PC-9 (cell line): Measurements from ENCODE around the gene DIAPH3.

Experiments used
- EZH2 ChIP-seq: fragments of 200-600 bp; sonication (generic); IDR thresholded peaks from 2 replicates; pipeline ENCODE4 v1.8.0; 2017; ENCODE audit warnings: antibody characterized with exemption, low read depth
- TF ChIP-seq, protein P1 (sequence below): fragments of 200-600 bp; sonication (generic); conservative IDR thresholded peaks from 2 replicates; pipeline ENCODE4 v1.6.1; 2017; ENCODE audit warnings: mixed run types, antibody characterized with exemption, mild to moderate bottlenecking, moderate library complexity

DNA sequence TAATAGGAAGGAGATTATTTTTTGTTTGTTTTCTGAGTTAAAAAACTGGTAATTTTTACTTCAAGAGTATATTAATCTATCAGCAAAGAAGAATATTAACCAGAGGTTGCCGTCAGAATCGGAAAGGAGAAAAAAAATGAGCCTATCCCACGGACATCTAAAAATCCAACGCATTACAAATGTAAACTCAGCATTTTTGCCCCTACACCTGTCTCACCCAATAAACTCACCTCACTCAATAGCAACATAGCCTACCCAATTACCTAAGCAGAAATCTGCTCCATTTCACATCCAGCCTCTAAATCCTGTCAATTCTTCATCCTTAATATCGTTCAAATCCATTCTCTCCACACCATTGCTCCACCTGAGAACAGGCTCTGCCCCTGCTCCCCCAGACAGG lies 10.4 kb upstream of the DIAPH3 start:
- TF ChIP-seq, protein P1, sequence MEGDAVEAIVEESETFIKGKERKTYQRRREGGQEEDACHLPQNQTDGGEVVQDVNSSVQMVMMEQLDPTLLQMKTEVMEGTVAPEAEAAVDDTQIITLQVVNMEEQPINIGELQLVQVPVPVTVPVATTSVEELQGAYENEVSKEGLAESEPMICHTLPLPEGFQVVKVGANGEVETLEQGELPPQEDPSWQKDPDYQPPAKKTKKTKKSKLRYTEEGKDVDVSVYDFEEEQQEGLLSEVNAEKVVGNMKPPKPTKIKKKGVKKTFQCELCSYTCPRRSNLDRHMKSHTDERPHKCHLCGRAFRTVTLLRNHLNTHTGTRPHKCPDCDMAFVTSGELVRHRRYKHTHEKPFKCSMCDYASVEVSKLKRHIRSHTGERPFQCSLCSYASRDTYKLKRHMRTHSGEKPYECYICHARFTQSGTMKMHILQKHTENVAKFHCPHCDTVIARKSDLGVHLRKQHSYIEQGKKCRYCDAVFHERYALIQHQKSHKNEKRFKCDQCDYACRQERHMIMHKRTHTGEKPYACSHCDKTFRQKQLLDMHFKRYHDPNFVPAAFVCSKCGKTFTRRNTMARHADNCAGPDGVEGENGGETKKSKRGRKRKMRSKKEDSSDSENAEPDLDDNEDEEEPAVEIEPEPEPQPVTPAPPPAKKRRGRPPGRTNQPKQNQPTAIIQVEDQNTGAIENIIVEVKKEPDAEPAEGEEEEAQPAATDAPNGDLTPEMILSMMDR: no peak
- TF ChIP-seq EZH2: no peak
